GM18870 (cell line): ENCODE results near the gene AIFM3.
"Not testable (repeated sequence)": the region's sequence is repeated elsewhere in the genome, so short reads cannot be mapped to it uniquely, and the experiment has no call there.

Experiments
- ATAC-seq: cut with Tn5 transposase; IDR thresholded peaks from one replicate; pipeline ENCODE4 v1.9.1; 2021; ENCODE audit warnings: moderate library complexity; ENCODE audit not compliant: unreplicated experiment

Gene AIFM3

GRCh38 chr22:20966883-20967696, at the start of gene AIFM3:
Gene AIFM3, plus strand, starts transcription at chr22:20967255. Its CDS starts 690 bp downstream, at chr22:20967945.
- no peak for ATAC-seq

- ATAC-seq: no peak
Observed at GRCh38 chr22:20918663-20919218, 48.3 kb upstream of the AIFM3 start.

GRCh38 chr22:20919718-20920117, 47.3 kb upstream of the AIFM3 start:
- no peak for ATAC-seq

GRCh38 chr22:20920881-20921203, 46.2 kb upstream of the AIFM3 start:
- ATAC-seq: no peak

- no peak for ATAC-seq
Observed at GRCh38 chr22:20922141-20922751, 44.8 kb upstream of the AIFM3 start.

GRCh38 chr22:20926243-20926642, 40.8 kb upstream of the AIFM3 start:
- no peak for ATAC-seq

- ATAC-seq: no peak
Observed at GRCh38 chr22:20927940-20928572, 39.0 kb upstream of the AIFM3 start.

GRCh38 chr22:20928573-20928967, 38.5 kb upstream of the AIFM3 start:
- ATAC-seq: no peak

GRCh38 chr22:20930004-20930403, 37.1 kb upstream of the AIFM3 start:
- ATAC-seq: no peak

GRCh38 chr22:20930435-20930834, 36.6 kb upstream of the AIFM3 start:
- not testable (repeated sequence) for ATAC-seq

- ATAC-seq: no peak
Observed at GRCh38 chr22:20931126-20931654, 35.9 kb upstream of the AIFM3 start.

- no peak for ATAC-seq
Observed at GRCh38 chr22:20933910-20934309, 33.1 kb upstream of the AIFM3 start.

GRCh38 chr22:20935049-20935448, 32.0 kb upstream of the AIFM3 start:
- not testable (repeated sequence) for ATAC-seq

GRCh38 chr22:20935780-20936539, 31.1 kb upstream of the AIFM3 start:
- ATAC-seq: not testable (repeated sequence)

- ATAC-seq: no peak
Observed at GRCh38 chr22:20937031-20937793, 29.8 kb upstream of the AIFM3 start.

- no peak for ATAC-seq
Observed at GRCh38 chr22:20937794-20938671, 29.0 kb upstream of the AIFM3 start.

GRCh38 chr22:20939457-20940185, 27.4 kb upstream of the AIFM3 start:
- ATAC-seq: not testable (repeated sequence)

GRCh38 chr22:20940186-20940651, 26.8 kb upstream of the AIFM3 start:
- no peak for ATAC-seq
